ENCODE measurements around the gene PDE11A.
"Not testable (repeated sequence)": the region's sequence is repeated elsewhere in the genome, so short reads cannot be mapped to it uniquely, and the experiment has no call there.

Gene PDE11A

DNA sequence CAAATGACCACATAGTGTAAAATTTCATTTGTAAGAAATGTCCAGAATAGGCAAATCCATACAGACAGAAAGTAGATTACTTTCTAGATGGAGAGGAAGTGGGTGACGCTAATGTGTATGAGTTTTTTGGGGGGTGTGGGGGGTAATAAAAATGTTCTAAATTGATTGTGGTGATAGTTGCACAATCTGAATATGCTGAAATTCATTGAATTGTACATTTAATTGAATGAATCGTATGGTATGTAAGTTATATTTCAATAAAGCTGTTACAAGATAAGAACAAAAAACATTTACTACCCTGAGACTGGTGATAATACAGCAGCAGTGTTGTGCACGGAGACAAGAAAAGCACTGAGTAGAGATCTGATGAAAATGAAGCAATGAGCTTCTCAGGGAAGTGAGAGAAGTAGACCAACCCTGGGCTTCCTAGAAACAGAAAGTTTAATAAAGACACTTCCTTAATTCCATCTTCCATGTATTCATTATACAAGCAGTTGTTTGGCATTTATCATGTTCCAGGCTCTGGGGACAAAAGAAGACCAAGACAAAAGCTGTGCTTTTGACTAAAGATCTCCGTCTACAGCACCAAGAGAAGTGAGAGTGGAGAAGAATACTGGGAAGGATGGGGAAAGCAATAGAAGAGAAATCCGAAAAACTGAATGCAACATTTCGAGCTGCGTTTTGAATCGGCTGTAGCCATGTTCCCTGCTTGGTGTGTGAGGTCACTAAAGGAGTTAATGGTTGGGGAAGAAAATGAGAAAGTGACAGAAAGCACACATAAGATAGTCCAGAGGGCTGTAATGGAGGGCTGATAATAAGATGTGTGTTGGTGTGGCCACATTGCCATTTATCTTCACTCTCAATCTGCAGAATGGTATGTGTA lies 1.8 kb upstream of the PDE11A start:
- DNase-seq (ENCODE audit: low read depth in 2 of 2) = no peak

DNA sequence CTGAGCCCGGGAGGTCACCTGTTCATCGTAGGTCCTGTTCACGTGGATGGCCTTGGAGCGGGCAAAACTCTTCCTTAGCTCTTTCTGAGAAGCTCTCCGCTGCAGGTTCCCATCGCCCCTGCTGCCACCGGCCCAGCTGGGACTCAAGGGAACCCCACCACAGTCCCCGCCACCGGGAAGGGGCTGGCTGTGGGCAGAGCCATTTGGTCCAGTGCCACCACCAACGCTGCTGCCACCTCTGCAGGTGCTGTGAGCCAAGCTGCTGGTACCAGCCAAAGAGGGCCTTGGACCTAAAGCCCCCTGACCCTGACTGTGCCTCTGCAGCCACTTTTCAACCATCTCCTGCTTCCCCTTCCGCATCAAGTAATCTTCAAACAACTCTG lies 586 bp downstream of the PDE11A start:
- DNase-seq (ENCODE audit: low read depth in 2 of 2) = no peak

DNA sequence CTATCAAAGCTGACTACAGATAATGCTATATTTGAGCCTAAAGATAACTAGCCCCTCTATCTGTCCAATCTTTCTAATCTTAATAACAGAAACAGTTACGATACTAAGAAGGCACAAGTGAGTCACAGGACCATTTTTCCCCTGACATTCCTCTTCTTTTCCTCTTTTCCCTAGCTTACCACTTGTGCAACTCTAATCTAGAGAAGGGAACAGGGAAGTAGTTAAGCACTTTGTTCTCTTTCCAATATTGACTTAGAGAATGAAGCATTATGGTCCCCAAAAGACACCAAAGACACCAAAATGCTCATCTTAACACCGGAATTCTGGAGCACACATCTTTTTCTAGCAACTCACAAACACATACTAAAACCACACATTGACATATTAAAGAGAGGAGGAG lies 1.8 kb downstream of the PDE11A start:
- no peak for DNase-seq (ENCODE audit: low read depth in 2 of 2)

DNA sequence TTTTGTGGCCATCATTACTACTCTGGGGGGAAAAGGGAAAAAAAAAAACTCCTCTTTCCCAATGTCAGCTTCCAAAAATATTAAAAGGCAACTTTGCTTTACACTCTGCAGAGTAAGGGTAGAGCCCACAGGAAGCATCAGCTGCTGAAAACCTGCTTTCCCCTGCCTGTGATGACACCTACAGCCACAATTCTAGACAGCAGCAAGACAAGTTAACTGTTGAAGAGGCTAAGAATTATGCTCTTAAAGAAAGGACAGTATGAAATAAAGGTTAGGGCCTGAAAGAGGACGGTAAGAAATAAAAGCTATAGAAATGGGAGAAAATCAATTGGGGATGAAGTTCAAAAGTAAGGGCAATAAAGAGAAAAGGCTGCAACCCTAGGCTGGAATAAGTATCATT lies 3.0 kb downstream of the PDE11A start:
- no peak for DNase-seq (ENCODE audit: low read depth in 2 of 2)

DNA sequence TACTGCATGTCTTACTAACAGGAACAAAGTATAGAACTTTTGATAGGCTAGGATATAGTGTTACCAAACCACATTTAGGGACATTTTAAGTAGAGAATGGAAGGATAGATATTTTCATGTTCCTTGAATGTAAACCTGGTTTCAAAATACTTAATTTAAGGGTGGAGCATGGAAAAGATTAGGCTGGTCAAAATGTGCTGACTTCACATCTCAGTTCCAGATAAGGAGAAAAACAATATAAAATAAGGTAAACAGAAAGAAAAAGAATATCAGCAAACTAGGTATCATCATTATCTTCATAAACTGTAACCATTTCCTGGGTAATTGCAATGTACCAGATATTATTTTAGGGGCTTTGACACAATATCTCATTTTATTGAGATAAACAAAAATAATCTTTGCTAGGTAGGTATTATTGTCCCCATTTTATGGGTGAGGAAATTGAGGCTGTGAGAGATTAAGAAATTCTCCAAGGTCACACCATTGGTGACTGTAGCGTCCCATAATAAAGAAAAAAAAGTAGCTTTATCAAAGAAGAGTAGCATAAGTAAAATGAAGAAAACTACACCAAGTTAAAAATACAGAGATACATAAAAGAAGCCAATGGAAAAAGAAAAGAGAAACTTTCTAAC lies 3.6 kb downstream of the PDE11A start:
- no peak for DNase-seq (ENCODE audit: low read depth in 2 of 2)

DNA sequence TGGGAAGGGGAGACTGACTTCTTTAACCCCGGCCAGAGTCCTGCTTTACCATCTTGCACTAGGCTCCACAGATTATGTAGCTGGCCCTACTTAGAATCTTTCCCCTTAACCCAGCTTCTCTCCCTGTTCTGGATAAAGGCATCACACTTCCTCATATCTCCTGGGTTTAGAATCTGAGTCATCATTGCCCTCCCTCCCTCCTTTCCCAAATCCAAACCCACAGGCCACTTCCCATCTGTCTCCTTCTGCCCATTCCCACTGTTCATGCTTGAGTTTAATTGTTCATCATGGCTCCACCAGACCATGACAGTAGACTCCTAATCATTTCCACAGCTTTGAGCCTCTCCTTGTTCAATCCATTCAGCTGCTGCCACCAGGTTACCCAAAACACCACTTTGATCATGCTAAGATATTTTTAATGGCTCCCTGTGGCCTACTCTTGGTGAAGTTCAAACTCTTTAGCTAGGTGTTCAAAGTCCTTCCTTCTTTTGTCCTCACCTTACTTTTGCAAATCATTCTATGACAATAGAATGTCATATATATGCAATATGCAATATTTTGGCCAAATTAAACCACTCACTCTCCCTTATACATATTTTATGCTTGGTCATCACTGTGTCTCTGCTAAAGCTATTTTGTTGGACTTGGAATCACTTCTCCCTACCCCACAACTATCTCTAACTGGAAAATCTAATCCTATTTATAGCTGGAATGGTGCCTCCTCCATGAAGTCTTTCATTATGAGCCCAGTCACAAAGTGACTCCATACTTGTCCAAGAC lies 5.5 kb downstream of the PDE11A start:
- no peak for DNase-seq (ENCODE audit: low read depth in 2 of 2)

DNA sequence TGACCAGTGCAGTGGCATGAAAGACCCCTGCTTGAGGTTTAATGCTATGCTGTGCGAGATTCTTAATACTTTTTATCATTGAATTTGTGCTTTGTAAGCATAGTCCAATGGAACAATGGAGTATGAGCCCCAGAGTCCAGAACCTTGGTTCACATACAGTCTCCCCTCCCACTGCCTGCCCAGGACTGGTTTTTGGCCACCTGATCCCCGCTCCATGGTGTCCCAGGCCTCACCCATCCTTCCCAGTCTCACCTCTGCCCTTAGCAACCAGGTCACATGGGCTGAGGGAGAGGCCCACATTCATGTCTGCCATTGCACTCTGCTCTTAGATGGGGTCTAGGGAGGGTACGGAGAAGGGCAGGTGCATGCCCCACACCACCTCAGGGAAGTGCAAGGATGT lies 6.3 kb downstream of the PDE11A start:
- no peak for DNase-seq (ENCODE audit: low read depth in 2 of 2)

DNA sequence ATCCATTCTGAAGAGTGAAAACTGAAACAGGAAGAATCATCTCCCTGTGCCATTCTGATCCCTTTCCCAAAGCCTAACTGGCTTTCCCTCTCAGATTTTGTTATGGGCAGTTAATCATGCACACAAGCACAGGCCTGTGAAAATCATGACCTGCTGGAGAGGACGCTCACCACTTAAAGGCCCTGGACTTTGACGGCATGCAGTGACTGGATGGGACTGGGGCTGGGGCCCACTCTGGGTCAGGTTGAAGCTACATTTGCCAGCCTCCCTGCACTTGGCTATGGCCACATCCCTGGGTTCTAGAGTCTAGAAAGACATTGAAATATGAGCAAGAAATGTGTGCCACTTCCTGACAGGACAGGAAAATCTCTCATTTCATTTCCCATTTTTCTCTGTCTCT lies 12.9 kb downstream of the PDE11A start:
- DNase-seq (ENCODE audit: low read depth in 2 of 2) = no peak

DNA sequence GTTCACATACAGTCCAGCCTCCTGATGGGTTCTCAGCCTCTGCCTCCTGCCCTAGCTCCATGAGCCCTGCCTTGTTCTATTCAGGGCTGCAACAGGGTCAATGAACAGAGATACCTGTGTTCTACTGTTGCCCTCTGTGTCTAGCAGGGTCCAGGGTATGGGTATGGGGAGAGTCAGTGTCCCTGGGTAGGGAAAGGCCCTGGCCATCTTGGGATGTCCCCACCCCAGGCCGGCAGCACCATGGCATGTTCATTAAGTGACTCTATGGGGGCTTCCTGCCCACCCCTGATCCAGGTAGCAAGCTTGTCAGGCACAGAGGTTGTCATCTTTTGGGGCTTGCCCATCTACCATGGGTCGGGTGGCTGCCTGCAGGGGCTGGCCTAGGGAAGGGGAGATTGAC lies 13.5 kb downstream of the PDE11A start:
- no peak for DNase-seq (ENCODE audit: low read depth in 2 of 2)

DNA sequence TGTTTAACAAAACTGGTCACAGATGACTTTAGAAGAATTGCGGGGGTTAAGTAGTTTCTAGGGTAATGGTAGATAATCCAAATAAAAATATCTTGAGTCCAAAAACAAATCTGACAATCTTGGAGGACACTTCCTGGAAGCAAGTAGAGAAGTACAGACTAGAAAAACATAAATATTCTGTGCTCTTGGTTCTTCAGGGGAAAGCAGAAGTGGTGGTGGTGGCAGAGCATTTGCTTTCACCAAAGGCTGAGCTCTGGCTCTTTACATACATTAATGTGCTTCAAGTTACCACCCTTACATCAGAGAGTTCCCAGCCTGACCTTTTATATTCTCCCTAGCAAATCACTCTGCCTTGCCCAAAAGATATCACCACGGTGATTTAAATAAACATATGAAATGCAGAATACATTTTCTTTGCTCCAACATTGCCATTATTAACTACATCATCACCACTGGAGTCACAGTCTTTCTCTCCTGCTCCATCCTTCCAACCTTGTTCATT lies 15.3 kb downstream of the PDE11A start:
- no peak for DNase-seq (ENCODE audit: low read depth in 2 of 2)

DNA sequence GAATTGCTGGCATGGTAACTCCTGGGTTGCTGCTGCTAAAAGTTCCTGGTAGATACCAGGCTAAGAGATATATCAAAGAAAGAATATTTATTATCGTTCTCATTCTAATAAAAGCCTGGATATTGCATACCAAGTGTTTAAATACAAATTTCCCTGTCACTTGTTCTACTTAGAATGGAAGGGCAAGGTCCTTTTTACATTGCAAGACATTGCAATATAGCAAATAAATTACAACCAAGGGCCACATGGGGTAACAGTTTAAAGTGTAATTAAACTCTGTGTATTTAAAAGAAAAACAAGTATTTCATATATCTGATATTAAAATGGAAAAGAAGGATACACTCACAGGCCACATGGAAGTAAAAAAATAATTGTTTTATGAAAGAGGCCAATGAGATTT lies 16.2 kb downstream of the PDE11A start:
- DNase-seq (ENCODE audit: low read depth in 2 of 2) = no peak

DNA sequence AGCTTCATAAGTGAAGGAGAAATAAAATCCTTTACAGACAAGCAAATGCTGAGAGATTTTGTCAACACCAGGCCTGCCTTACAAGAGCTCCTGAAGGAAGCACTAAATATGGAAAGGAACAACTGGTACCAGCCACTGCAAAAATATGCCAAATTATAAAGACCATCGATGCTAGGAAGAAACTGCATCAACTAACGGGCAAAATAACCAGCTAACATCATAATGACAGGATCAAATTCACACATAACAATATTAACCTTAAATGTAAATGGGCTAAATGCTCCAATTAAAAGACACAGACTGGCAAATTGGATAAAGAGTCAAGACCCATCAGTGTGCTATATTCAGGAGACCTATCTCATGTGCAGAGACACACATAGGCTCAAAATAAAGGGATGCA lies 21.3 kb downstream of the PDE11A start:
- not testable (repeated sequence) for DNase-seq (ENCODE audit: low read depth in 2 of 2)

DNA sequence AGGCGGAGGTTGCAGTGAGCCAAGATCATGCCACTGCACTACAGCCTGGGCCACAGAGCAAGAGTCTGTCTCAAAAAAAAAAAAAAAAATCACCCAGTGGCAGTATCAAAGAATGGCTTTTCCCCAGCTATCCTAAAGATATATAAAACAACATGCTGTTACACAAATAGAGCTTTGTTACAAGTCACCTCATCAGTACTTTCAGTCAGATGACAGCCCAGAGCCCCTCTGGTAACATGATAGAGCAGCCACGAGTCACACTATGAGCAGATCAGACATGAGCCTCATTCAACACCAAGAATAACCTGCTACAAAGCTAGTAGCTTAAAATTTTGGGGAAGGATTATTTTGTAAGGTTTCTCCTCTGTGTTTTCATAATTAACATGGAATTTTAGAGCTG lies 25.2 kb downstream of the PDE11A start:
- DNase-seq (ENCODE audit: low read depth in 2 of 2) = no peak

DNA sequence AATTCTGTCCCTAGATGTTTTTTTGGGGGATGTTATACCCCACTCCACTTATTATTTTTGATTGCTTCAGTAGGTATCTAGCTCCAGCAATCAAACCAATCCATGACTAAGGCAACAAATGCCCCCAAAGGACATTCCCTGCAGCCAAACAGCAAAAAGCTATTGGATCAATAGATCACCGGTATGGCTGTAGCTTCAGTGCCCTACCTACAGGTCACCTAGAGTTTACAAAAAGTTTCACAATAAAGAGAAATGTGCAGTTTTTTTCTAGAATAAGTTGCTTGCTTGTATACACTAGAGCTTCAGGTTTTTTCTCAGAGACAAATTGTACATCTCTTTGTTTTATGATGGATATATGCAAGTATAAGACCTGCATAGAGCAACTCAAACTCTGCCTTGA lies 27.7 kb downstream of the PDE11A start:
- no peak for DNase-seq (ENCODE audit: low read depth in 2 of 2)

DNA sequence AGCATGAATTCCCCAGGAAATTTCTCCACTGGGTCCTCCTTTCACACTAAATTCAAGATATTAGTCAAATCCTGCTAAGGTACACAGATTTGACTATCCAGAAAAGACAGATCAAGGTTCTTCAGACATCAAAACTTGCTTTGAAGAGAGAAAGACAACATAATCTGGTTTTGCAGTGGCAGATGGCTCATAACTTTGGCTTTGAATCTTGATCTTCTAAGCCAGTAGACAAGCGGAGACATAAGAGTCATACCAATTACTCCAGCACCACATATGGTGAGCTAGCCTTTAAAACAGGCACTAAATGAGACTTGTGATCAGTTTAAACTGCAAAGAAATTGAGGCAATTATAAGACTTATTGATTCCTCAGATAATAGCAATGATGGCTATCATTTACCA lies 29.3 kb downstream of the PDE11A start:
- DNase-seq (ENCODE audit: low read depth in 2 of 2) = no peak

DNA sequence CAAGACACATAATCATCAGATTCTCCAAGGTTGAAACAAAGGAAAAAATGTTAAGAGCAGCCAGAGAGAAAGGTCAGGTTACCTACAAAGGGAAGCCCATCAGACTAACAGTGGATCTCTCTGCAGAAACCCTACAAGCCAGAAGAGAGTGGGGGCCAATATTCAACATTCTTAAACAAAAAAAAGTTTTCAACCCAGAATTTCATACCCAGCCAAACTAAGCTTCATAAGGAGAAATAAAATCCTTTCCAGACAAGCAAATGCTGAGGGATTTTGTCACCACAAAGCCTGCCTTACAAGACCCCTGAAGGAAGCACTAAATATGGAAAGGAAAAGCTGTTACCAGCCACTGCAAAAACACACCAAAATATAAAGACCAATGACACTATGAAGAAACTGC lies 39.0 kb downstream of the PDE11A start:
- DNase-seq (ENCODE audit: low read depth in 2 of 2) = not testable (repeated sequence)

DNA sequence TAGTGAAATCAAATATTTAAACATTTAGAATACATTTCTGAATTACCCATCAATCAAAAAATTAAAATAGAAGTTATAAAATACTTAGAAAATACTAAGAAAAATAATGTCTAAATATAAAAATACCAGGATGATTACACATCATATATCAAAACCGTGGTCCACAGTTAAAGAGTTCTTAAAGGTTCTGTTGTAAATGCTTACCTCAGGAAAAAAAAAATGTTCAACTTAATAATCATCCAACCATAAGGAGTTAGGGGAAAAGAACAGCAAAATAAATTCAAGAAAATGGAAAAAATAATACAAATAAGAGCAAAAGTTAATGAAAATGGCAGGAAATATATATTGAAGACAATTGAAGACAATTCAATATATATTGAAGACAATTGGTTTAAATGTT lies 43.2 kb downstream of the PDE11A start:
- DNase-seq (ENCODE audit: low read depth in 2 of 2) = no peak

DNA sequence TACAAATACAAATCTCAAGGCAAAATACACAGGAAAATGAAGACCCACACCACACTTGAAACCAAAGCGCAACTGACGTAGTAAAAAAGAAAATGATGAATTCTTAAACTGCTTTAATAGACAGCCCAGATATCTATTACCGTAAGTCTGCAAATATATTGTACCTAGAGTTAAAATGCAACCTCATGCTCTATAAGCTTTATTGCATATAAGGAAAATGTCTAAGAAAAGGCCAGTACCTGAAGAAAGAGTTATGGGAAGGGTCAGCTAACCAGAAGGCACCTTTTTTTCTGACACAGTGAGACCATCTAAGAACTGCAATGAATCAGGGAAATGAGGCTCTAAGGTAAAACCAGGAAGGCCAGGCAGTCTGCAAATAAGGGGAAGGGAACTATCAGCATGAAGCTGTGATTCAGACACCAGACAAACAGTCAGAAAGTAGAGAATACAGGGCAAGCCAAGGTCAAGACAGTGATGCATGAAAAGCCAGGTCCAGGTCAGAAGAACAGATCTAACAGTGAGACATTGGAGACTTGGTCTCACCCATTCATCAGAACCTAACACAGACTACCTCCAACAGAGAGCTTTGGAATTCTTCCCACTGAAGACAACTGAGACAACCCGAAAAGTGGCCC lies 46.9 kb downstream of the PDE11A start:
- DNase-seq (ENCODE audit: low read depth in 2 of 2) = no peak

DNA sequence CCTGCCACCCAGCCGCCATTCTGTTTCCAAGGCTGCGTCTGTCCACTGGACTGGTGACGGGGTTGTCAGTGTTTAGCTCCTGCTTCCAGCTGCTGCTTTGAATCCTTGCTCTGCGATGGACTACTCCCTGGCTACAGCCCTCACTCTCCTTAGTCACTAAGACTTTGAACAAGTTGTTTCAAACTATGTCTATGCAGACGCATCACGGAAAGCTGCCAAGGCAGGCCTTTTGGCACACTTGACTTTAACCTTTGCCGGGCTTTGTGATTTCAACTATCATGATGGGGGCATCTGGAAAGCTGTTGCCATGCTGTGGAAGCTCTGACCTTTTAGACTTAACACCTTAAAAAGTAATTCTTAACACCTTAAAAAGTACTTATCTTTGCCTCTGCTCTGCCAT lies 54.4 kb downstream of the PDE11A start:
- no peak for DNase-seq (ENCODE audit: low read depth in 2 of 2)

DNA sequence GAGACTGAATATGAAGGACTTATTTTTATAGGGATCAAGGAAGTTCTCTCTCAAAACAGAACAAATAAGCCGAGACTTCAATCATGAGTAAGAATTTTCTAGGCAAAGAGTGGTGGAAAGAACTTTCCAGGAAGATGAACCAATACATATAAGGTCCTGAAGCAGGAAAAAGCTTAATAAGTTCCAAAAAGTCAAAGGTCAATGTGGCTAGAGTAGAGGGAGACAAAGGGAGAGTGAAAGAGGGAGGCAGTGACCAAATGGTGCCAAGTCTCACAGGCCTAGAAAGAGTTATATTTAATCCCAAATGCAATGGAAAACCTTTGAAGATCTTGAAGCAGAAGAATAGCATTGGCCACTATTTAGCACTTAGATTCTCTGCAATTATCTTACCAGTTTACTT lies 56.0 kb downstream of the PDE11A start:
- no peak for DNase-seq (ENCODE audit: low read depth in 2 of 2)

DNA sequence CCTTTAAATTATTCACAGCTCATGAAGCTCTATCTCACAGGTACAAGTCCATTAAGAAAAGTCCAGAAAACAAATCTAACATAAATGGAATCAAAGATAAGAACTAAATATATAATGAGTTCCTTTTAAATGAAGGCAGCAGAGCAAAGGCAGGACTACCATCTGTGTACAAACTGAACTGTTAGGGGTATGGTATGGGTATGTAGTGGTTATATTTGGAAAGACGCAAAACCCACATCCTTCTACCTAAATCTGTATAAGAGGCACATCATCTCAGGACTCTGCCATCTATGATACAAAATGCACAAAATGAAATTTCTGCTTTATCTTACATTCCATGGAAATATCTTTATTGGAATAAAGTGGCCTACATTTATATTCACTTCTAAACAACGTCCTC lies 59.9 kb downstream of the PDE11A start:
- DNase-seq (ENCODE audit: low read depth in 2 of 2) = no peak

DNA sequence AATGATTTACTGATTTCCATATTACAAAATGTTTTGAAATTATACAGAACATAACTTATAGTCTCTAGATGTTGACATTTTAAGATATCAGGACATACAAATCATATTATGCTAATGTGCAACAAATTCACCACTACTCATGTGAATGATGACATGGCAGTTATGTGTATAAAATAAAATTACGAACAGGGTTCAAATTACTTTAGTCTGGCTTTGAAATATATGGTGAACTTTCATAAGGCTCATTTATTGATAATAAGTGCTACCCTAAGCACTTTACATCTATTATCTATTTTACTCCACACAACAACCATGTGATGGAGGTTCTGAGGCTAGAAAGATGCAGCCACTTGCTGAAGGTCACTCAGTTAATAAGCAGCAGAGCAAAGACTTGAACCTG lies 62.8 kb downstream of the PDE11A start:
- no peak for DNase-seq (ENCODE audit: low read depth in 2 of 2)

Data from stimulated activated CD4-positive, alpha-beta T cell treated with anti-CD3 and anti-CD28 coated beads, Interleukin-1b, Interleukin-23, amount 100 ng/mL, for 1 hour (primary cell).